ENCODE data around the gene SUGCT.
"Not testable (repeated sequence)": the region's sequence is repeated elsewhere in the genome, so short reads cannot be mapped to it uniquely, and the experiment has no call there.

Gene SUGCT

GRCh38 chr7:40268810-40269209, 134.0 kb downstream of the SUGCT start:
- not testable (repeated sequence) for DNase-seq

DNA sequence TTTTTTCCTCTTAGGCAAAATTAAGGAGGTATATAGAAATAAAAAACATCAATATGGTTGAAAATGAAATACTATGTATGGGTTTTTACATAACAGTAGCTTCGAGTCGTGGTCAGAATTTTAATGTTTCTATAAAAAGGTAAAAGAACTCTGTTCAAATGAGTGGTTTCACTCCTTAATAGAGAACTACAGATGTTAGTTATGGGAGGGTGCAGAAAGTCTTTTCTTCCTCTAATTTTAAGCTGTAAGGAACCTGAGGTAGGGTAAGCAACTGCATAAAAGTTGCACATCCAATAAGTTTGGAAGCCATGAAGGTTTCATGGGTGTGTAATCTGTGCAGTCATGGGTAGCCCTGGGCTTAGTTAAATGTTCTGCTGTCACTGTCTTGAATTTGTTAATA, 141.3 kb downstream of the SUGCT start:
- DNase-seq = no peak

DNA sequence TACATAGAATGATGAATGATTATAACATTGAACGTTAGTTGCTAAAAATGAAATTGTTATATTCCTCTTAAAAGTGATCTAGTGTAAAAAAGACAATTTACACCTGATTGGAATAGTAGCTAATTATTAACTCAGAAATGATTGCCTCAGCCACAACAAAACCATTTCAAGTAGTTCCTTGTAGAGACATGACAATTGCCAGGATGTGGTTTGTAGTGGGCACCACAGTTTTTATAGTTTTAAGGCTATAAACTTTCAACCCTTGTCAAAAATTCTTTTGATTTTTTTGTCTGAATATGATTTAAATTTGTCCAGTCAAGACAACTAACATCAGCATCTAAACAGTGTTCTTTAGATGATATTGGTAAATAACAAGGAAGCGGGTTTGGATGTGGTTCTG, 145.2 kb downstream of the SUGCT start:
- DNase-seq = no peak

DNA sequence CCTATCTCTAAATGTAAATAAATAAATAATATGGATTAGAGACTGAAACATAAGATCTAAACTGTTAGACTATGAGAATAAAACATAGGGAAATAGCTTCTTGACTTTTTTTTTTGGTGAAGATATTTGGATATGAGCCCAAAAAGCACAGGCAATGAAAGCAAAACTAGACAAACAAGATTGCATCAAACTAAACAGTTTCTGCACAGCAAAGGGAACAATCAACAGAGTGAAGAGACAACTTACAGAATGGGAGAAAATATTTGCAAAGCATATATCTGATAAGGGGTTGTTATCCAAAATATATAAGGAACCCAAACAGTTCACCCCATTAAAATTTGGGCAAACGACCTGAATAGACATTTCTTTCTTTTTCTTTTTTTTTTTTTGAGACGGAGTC, 148.1 kb downstream of the SUGCT start:
- no peak for DNase-seq

DNA sequence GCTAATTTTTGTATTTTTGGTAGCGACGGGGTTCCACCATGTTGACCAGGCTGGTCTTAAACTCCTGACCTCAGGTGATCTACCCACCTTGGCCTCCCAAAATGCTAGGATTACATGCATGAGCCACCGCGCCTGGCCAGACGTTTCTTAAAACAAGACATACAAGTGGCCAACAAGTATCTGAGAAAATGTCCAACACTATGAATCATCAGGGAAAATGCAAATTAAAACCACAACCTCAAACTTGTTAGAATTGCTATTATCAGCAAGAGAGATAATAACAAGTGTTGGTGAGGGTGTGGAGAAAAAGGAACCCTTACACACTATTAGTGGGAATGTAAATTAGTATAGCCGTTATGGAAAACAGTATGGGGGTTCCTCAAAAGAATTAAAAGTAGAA, 148.6 kb downstream of the SUGCT start:
- DNase-seq = no peak

DNA sequence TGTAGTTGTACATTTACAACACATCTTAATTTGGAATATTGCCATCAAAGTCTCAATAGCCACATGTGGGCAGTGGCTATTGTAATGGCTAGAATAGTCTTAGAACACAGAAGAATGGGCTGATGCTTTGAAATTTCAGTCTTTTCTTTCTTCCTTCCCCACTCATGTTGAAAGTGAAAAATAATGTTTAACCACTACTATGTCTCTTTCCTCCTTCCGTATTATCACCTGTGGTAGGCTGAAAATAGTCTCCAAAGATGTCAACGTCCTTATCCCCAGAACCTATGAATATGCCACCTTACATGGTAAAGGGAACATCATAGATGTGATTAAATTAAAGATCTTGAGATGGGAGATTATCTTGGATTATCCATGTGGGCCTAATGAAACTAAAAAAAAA, 154.0 kb downstream of the SUGCT start:
- no peak for DNase-seq

DNA sequence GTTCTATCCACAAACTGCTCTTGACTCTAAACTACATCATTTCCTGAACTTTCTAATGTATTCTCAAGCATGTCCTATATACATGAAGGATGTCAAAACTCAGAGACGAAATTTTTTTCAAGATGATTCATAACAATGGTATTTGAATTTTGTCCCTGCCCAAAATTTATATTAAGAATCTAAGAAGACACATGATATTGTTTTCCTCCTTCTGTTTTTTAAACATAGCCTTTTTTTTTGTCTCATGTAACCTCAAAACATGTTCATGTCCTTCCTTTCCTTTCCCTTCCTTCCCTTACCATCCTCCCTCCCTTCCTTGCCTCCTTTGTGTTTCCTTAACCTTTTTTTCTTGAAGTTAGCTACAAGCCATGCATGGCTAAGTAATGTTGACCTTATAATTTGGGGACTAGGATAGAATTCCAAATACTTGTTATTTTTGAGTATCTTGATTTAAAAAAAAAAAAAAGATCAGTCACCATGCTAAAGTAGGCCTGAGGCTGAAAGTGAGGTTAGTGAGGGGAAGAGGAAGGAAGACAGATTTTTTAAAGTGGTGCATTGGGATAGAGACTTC, 163.0 kb downstream of the SUGCT start:
- no peak for DNase-seq

- no peak for DNase-seq
Measured at GRCh38 chr7:40298421-40298820, 163.6 kb downstream of the SUGCT start.

DNA sequence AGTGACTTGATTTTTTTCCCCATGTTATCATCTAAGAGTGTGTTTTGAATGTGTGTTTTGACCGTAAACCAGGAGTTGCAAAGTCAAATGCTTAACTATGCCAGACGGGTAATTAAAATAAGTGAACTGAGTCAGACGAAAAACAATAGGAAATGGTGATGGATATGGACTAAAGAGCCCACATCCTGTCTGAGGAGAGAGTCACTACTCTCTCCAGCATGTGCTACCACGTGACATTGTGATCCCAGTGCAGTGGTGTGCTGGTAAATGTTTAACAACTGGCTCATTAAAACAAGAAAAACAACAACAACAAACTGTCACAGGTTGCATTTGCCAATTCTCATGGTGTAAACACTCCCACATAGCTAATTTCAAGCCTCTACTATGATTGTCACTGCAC, 164.3 kb downstream of the SUGCT start:
- no peak for DNase-seq

- no peak for DNase-seq
Measured at GRCh38 chr7:40300146-40300670, 165.4 kb downstream of the SUGCT start.

GRCh38 chr7:40301486-40302068, 166.8 kb downstream of the SUGCT start:
- DNase-seq = no peak

- no peak for DNase-seq
Measured at GRCh38 chr7:40303996-40304395, 169.2 kb downstream of the SUGCT start.

DNA sequence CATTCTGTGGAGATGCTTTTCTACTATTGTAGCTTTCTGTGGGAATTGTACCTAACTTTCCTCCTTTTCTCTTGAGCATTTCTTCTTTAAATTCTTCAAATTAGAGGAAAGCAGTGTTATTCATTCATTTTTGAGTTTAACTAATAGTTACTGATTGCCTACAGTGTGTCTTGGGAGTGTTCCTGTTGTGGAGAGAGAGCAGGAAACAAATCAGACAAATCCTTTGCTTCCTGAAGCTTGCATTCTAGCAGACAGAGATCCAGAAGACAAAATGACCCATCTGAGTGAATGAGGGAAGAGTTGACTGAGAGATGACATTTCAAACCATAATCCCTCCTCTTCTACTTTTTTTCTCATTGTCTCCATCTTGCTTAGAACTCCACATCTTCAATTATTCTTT, 170.4 kb downstream of the SUGCT start:
- no peak for DNase-seq

DNA sequence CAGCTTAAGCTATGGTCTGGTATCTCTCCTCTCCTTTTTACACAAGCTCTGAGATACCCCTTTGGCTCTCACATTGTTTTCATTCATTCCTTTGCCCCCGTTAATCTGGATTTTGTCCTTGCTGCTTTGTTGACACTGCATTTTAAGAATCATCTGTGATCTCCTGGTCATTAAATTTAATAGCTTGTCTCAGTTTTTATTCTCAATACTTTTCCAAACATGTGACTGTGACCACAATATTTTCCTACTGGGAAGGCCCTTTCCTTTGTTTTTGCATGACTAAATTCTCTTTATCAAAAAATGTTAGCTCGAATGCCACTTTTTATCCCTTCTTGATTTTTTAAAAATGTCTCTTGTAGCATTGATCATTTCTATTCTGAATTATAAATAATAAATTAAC, 171.2 kb downstream of the SUGCT start:
- no peak for DNase-seq

DNA sequence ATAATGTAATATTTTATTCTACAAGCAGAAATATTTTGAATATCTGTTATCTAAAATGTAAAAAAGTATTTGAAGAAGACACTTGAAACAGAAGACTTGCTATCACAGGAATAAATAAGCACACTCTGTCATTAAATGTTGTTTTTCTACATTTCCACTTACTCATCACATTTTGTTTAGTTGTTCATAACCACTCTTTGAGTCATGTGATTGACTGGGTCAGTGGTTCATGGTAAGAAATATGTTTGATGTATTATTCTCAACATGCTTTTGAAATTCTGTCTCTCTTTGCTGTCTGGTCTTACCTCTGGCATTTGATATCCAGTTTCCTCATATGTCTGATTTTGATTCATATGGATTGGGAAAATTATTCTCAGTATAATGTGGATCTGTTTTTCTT, 171.8 kb downstream of the SUGCT start:
- DNase-seq = no peak

DNA sequence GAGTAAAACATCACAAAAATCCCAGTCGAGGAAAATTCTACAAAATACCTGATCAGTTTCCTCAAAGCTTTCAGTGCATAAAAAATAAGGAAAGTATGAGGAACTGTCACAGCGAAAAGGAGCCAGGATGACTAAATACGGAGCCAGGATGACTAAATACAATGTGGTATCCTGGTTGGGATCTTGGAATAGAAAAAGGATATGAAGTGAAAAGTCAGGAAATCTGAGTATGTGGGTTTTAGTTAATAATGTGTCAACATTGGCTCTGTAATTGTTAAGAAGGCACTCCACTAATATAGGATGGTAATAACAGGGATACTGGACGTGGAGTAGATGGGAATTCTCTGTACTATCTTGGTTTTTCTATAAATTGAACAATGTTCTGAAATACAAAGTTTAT, 175.5 kb downstream of the SUGCT start:
- DNase-seq = no peak

- DNase-seq = no peak
Measured at GRCh38 chr7:40311307-40311706, 176.5 kb downstream of the SUGCT start.

DNA sequence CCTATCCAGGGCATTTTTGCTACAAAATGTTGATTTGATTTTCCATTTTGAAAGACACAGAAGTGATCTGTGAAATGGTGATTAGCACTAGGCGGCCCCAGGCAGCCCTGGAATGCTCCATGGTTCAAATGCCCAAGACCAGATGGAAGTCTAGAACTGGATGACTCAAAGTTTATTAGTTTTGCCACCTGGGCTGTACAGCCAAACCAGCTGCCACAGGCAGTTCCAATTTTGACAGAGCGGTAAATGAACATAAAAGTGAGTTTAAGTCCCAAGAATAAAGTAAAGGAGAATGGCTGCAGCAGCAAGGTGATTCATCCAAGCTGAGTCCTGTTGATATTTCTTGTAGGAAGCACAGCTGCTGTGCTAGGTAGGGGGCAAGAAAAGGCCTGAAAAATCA, 180.5 kb downstream of the SUGCT start:
- DNase-seq = no peak

- DNase-seq = no peak
Measured at GRCh38 chr7:40316176-40316575, 181.4 kb downstream of the SUGCT start.

- DNase-seq = no peak
Measured at GRCh38 chr7:40324914-40325313, 190.1 kb downstream of the SUGCT start.

DNA sequence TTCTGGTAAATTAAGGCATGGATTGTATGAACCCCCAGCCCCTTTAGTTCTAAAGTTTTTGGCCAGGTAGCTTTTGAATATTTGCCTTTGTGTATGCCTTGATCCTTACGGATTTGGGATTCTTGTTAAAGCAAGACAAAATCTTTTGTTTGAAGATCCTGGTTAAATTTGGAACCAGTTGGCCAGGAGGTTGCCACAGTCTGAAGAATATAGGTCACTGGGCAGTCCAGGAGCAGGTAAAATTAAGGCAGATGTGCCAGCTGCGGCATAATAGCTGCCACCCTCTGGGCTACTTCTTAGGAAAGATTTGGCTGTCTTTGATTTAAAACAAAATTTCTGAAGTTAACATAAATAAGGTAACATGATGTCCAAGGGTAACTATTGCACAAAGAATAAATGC, 192.3 kb downstream of the SUGCT start:
- DNase-seq = no peak

GRCh38 chr7:40327873-40328272, 193.1 kb downstream of the SUGCT start:
- DNase-seq = no peak

GRCh38 chr7:40329601-40330153, 194.9 kb downstream of the SUGCT start:
- no peak for DNase-seq

DNA sequence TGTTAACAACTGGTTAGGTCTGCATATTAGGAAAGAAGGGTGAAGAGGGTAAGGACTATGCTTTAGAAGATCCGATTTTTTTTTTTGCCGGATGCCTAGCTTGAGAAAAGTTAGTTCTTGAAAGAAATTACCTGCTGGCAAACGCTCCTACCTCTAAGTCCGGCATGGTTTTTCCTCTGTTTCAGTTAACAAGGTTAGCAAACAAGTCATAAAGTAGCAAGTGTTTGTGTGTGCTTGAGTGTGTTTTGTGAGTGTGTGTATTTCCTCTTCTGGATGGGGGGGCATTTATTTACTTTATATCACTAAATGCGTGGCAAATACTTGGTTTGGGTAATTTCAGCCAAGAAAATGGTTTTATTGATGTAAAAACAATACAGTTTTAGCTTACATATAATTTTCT, 195.6 kb downstream of the SUGCT start:
- DNase-seq = no peak

GRCh38 chr7:40331915-40332314, 197.1 kb downstream of the SUGCT start:
- DNase-seq = no peak
